SH-SY5Y (cell line): ENCODE measurements around the gene FBXL5.

Experiments
- GATA2 ChIP-seq: IDR thresholded peaks from 2 replicates; pipeline ENCODE4 v1.6.1; 2011; ENCODE audit warnings: mild to moderate bottlenecking, low read depth, low read length
- GATA3 ChIP-seq: IDR thresholded peaks from 2 replicates; pipeline ENCODE4 v1.6.1; 2011; ENCODE audit warnings: low read depth, mild to moderate bottlenecking, low read length, moderate library complexity

DNA sequence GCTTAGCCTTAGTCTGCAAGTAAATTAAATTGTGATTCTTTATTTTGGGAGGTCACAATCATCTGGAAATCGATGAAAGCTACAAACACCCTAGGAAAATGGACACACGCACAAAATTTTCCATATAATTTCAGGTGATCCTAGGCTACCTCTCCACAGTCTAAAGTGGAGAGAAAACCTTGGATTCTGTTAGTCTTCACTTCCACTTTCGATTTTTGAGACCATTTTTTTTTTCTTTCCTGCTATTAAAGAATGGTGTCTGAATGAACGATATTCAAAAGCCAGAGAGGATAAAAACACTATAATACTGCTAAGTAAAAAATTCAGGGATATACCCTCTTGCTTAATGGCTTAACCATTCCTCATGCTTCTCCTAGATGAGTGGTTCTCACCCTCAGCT, 1.7 kb downstream of the FBXL5 start:
- TF ChIP-seq GATA3 (no peak), GATA2 (no peak)
